GM12878 (cell line): Measurements from ENCODE around the gene ATL1. TPM values are rescaled to one million over a fixed set of nuclear protein-coding genes. Genes with fewer than 3 reads are reported as not detected.

Source experiments
- ATAC-seq: fragments of 200-7000 bp; cut with Tn5 transposase; 3 replicates; pipeline ENCODE4 v1.9.1; 2020; ENCODE audit warnings: mild to moderate bottlenecking, moderate library complexity
- BruUV-seq: library from RNA; stranded (reverse); fragments of 400-500 nt; replicated peaks from 2 replicates; lab custom pipeline; 2021; lab: Mats Ljungman, UMichigan
- CTCF ChIA-PET: fragments of 300-600 bp; sonication (Branson Sonifier 250); formaldehyde crosslinking; extraction: SDS; loops from one replicate; lab custom pipeline; 2021; ENCODE audit warnings: inconsistent platforms; lab: Yijun Ruan, JAX
- POLR2A ChIA-PET: fragments of 350-600 bp; formaldehyde crosslinking; extraction: SDS; loops from one replicate; lab custom pipeline; 2021; ENCODE audit warnings: inconsistent platforms; lab: Charles Lee
- RAD21 ChIA-PET: fragments of 300-600 bp; sonication (Branson Sonifier 250); formaldehyde crosslinking; loops from one replicate; lab custom pipeline; 2023; ENCODE audit warnings: antibody characterized with exemption; ENCODE audit not compliant: unreplicated experiment; lab: Charles Lee
- SMC1A ChIA-PET: fragments of 300-600 bp; sonication (Branson Sonifier 250); formaldehyde crosslinking; loops from one replicate; lab custom pipeline; 2023; ENCODE audit not compliant: unreplicated experiment, uncharacterized antibody; lab: Charles Lee
- DNase-seq: peaks from one replicate; pipeline ENCODE4 v3.0.0-alpha.2; 2011; ENCODE audit warnings: low read depth, low spot score
- FAIRE-seq: peaks from 3 replicates; lab custom pipeline; 2011; peaks lifted over from hg19 to GRCh38; lab: Jason Lieb, UNC
- H2AFZ ChIP-seq: 2 replicates; pipeline ENCODE4 v1.6.0; 2011; ENCODE audit warnings: low read depth, low read length, control low read depth; ENCODE audit not compliant: control insufficient read depth
- H3K27ac ChIP-seq: 2 replicates; pipeline ENCODE4 v1.5.1; 2011; ENCODE audit warnings: control low read depth; ENCODE audit not compliant: control insufficient read depth, insufficient read depth
- H3K27me3 ChIP-seq, 2 experiments: replicated peaks in 1 of 2; 2 replicates each; pipeline versions ENCODE4 v1.6.0 to v1.6.1; 2011; ENCODE audit warnings: low read length in 1 of 2; ENCODE audit not compliant: control insufficient read depth in 2 of 2, insufficient read depth in 2 of 2
- H3K36me3 ChIP-seq, 2 experiments: 2 replicates each; pipeline ENCODE4 v1.5.1; 2011; ENCODE audit warnings: low read length in 1 of 2; ENCODE audit not compliant: control insufficient read depth in 2 of 2, insufficient read depth in 2 of 2
- H3K4me1 ChIP-seq: 2 replicates; pipeline ENCODE4 v1.6.1; 2011; ENCODE audit warnings: mild to moderate bottlenecking, low read length, moderate library complexity, mixed read lengths; ENCODE audit not compliant: control insufficient read depth, insufficient read depth
- H3K4me2 ChIP-seq: 2 replicates; pipeline ENCODE4 v1.6.0; 2011; ENCODE audit warnings: control low read depth; ENCODE audit not compliant: control insufficient read depth, insufficient read depth
- H3K4me3 ChIP-seq: fragments of 200-600 bp; sonication (generic); 2 replicates; pipeline ENCODE4 v1.5.1; 2016
- H3K79me2 ChIP-seq: 2 replicates; pipeline ENCODE4 v1.6.0; 2011; ENCODE audit warnings: low read length; ENCODE audit not compliant: control insufficient read depth, insufficient read depth
- H3K9ac ChIP-seq: 2 replicates; pipeline ENCODE4 v1.8.0; 2011; ENCODE audit warnings: low read length, control low read depth, mixed read lengths; ENCODE audit not compliant: control insufficient read depth, insufficient read depth
- H3K9me3 ChIP-seq: replicated peaks from 3 replicates; pipeline ENCODE4 v1.5.1; 2011; ENCODE audit warnings: mild to moderate bottlenecking, low read length; ENCODE audit not compliant: control insufficient read depth, insufficient read depth
- H4K20me1 ChIP-seq: 2 replicates; pipeline ENCODE4 v1.6.0; 2011; ENCODE audit not compliant: control insufficient read depth, insufficient read depth
- ASH2L ChIP-seq: fragments of 300-600, 200-600 bp; sonication (generic); IDR thresholded peaks from 2 replicates; pipeline ENCODE4 v1.6.1; 2017; ENCODE audit warnings: low read depth, mild to moderate bottlenecking, borderline replicate concordance
- E4F1 ChIP-seq: fragments of 450-650 bp; IDR thresholded peaks from 2 replicates; pipeline ENCODE4 v1.6.1; 2018; ENCODE audit warnings: borderline replicate concordance, mild to moderate bottlenecking; ENCODE audit not compliant: partially characterized antibody
- FOS ChIP-seq: IDR thresholded peaks from 3 replicates; pipeline ENCODE4 v1.6.1; 2011; ENCODE audit warnings: borderline replicate concordance; ENCODE audit not compliant: insufficient read length; ENCODE audit errors: extremely low read depth
- MTA3 ChIP-seq: IDR thresholded peaks from 2 replicates; pipeline ENCODE4 v1.6.1; 2012; ENCODE audit warnings: low read length, inconsistent platforms, borderline replicate concordance
- PAX8 ChIP-seq: fragments of 450-650 bp; IDR thresholded peaks from 2 replicates; pipeline ENCODE4 v1.6.1; 2017; ENCODE audit warnings: mild to moderate bottlenecking, moderate library complexity
- RAD21 ChIP-seq: IDR thresholded peaks from 2 replicates; pipeline ENCODE4 v1.6.1; 2011; ENCODE audit warnings: mild to moderate bottlenecking, low read depth, low read length, moderate library complexity; ENCODE audit not compliant: insufficient read depth
- SMAD5 ChIP-seq: IDR thresholded peaks from 2 replicates; pipeline ENCODE4 v1.6.1; 2016; ENCODE audit warnings: antibody characterized with exemption, low read depth
- TARDBP ChIP-seq: IDR thresholded peaks from 2 replicates; pipeline ENCODE4 v1.6.1; 2016; ENCODE audit warnings: borderline replicate concordance
- TCF12 ChIP-seq: IDR thresholded peaks from 2 replicates; pipeline ENCODE4 v1.6.1; 2011; ENCODE audit warnings: low read depth, mild to moderate bottlenecking, low read length
- ZBED1 ChIP-seq: IDR thresholded peaks from 2 replicates; pipeline ENCODE4 v1.6.1; 2016; ENCODE audit warnings: borderline replicate concordance
- ZBTB11 ChIP-seq: fragments of 450-650 bp; formaldehyde crosslinking; IDR thresholded peaks from 2 replicates; pipeline ENCODE4 v1.5.0; 2022; ENCODE audit warnings: mild to moderate bottlenecking, missing genetic modification characterization
- WGBS: methylation state at CpG from one replicate; pipeline ENCODE4 v1.1.6; 2016; ENCODE audit warnings: low lambda C conversion rate; ENCODE audit not compliant: insufficient replicate concordance, insufficient coverage; ENCODE audit errors: missing lambda C conversion rate; 5-methylcytosine and 5-hydroxymethylcytosine counted together
- in situ Hi-C: fragments of 300-500 bp; cut with MboI; formaldehyde crosslinking; loops from 9 replicates; pipeline ENCODE4 v1.14.3; 2018; ENCODE audit warnings: mixed read lengths
- intact Hi-C: fragments of 100-400 bp; cut with micrococcal nuclease; formaldehyde crosslinking; loops from one replicate; pipeline ENCODE4 v1.14.2; 2022; ENCODE audit not compliant: unreplicated experiment
- polyA plus RNA-seq, 11 experiments: library from polyadenylated mRNA; depleted of rRNA in 4 of 11; unstranded in 6 of 11; stranded (reverse) in 5 of 11; fragments of >200 nt; fragmentation: Nextera tagmentation in 4 of 11; fragmentation: Illumina TruSeq in 1 of 11; extraction: Ambion mirVana in 4 of 11; extraction: Trizol in 1 of 11; gene quantifications; 1 replicate in 1 of 11; 2 replicates in 10 of 11; pipeline versions ENCODE4 v1.2.1 to v1.2.3, GENCODE V29; 2011 to 2016; ENCODE audit warnings: inconsistent platforms in 2 of 11, missing spikeins in 2 of 11, low read depth in 1 of 11
- total RNA-seq, 4 experiments: library from RNA; depleted of rRNA in 3 of 4; stranded (reverse); fragments of >200 nt in 3 of 4; fragmentation: Illumina TruSeq in 1 of 4; extraction: Trizol in 1 of 4; gene quantifications; 2 replicates each; pipeline versions ENCODE4 v1.2.1 to v1.2.3, GENCODE V29; 2013 to 2021

Gene ATL1
- total and polyA plus RNA-seq, 10 of the 15 experiments (the other 5 are each of a cell fraction or from before 2014, with no cell fraction given) = 0.11 to 1.2 (median 0.58) TPM; not detected in 1

- in situ Hi-C loops = no loop called here
- H3K4me1 ChIP-seq = no peaks in the 10 kb centered on the region
- ChIA-PET RAD21 (interaction anchor here (1.0 to 1.8 kb wide), 2 partner anchors 9 to 129 kb away, joined by 3 to 4 read pairs; no protein-coding TSS in a partner anchor), SMC1A (interaction anchor here (0.9 to 2.3 kb wide), 5 partner anchors 8 to 160 kb away, joined by 3 to 11 read pairs (median 5); no protein-coding TSS in a partner anchor), CTCF (interaction anchor here (0.9 to 2.2 kb wide), 4 partner anchors 10 to 121 kb away, joined by 4 to 8 read pairs (median 4); no protein-coding TSS in a partner anchor), POLR2A (interaction anchor here (0.7 kb wide), 2 partner anchors 11 to 19 kb away, joined by 3 to 4 read pairs; no protein-coding TSS in a partner anchor)
- TF ChIP-seq TCF12 = no peak
- no peak for TF ChIP-seq ASH2L
- TF ChIP-seq PAX8 = no peak
- no peak for TF ChIP-seq FOS
- H3K36me3 ChIP-seq = 0 out of 4 replicates have a peak, but pooled peaks cover 0 to 2% of the 10 kb centered on the region in 2 experiments
- no peak for FAIRE-seq
- 100% methylated on average over 5 of the region's 6 CpGs for WGBS
- no peak for ATAC-seq
- H2AFZ ChIP-seq = no peak overlapping the region
- no peak overlapping the region for H3K4me3 ChIP-seq
- BruUV-seq = no TSS peak
- H4K20me1 ChIP-seq = no peaks in the 10 kb centered on the region
- H3K27me3 ChIP-seq = no peaks in the 10 kb centered on the region
- H3K9ac ChIP-seq = no peak overlapping the region
- H3K4me2 ChIP-seq = no peak overlapping the region
- H3K79me2 ChIP-seq = peaks cover 24% of the 10 kb centered on the region
- H3K9me3 ChIP-seq = no peaks in the 10 kb centered on the region; the same call in 2 of the 3 replicates
- no peak overlapping the region for H3K27ac ChIP-seq
- intact Hi-C loops = no loop called here
- no peak for DNase-seq
Observed at GRCh38 chr14:50656776-50657175, 96.8 kb downstream of the ATL1 start.

- Histone ChIP-seq H3K27me3 (no peaks in the 10 kb centered on the region), H4K20me1 (no peaks in the 10 kb centered on the region), H3K4me3 (no peak overlapping the region), H3K36me3 (0 out of 4 replicates have a peak, but pooled peaks cover 0 to 2% of the 10 kb centered on the region in 2 experiments), H2AFZ (no peak overlapping the region), H3K27ac (no peak overlapping the region), H3K4me1 (no peaks in the 10 kb centered on the region), H3K9ac (no peak overlapping the region), H3K79me2 (peaks cover 26% of the 10 kb centered on the region), H3K9me3 (no peaks in the 10 kb centered on the region; the same call in 2 of the 3 replicates), H3K4me2 (no peak overlapping the region)
- CTCF ChIA-PET = interaction anchor here (0.9 to 2.2 kb wide), 5 partner anchors 9 to 120 kb away, joined by 3 to 8 read pairs (median 3); partner anchors contain the start of gene SAV1
- WGBS = 100% methylated on average over 2 of the region's 2 CpGs
- DNase-seq = no peak
- RAD21 ChIA-PET = interaction anchor here (1.1 to 1.8 kb wide), 3 partner anchors 8 to 66 kb away, joined by 3 to 4 read pairs (median 3); no protein-coding TSS in a partner anchor
- POLR2A ChIA-PET = no interaction called here
- no peak for ATAC-seq
- no peak for FAIRE-seq
- in situ Hi-C loops = no loop called here
- intact Hi-C loops = no loop called here
- SMC1A ChIA-PET = interaction anchor here (0.6 to 2.3 kb wide), 7 partner anchors 9 to 118 kb away, joined by 3 to 11 read pairs (median 4); no protein-coding TSS in a partner anchor
- no TSS peak for BruUV-seq
- no peak for TF ChIP-seq RAD21
- no peak for TF ChIP-seq SMAD5
- TF ChIP-seq TARDBP = no peak
- no peak for TF ChIP-seq E4F1
- no peak for TF ChIP-seq MTA3
- TF ChIP-seq ZBED1 = no peak
- no peak for TF ChIP-seq ZBTB11 (CRISPR knock-in tag)
Observed at GRCh38 chr14:50657753-50658152, 97.8 kb downstream of the ATL1 start.
